ENCODE results near the gene PLAAT4.

DNA sequence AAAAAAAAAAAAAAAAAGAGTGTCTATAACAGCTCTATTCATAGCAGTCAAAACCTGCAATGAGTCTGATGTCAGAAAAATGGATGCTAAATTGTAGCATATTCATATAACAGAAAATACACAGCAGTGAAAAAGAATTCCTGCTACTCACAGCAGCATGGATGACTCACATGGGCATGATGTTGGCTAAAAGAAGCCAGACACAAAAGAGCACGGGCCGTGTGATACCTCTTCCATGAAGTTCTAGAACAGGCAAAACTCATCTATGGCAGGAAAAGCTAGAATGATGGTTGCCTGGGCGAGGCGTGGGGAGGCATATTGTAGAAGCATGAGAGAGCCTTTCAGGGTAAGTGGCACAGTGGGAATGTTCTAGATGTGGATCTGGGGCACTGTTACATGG lies 58.7 kb downstream of the PLAAT4 start:
- TF ChIP-seq EZH2 (IDR thresholded peaks at IDR 0.05; ENCODE audit: borderline replicate concordance, low read depth, low read length, severe bottlenecking) (no peak), POLR2A (IDR thresholded peaks at IDR 0.05; ENCODE audit: low read depth, low read length) (no peak), POLR2AphosphoS5 (IDR thresholded peaks at IDR 0.05; ENCODE audit: insufficient read depth, low read depth, low read length) (no peak), GATA2 (IDR thresholded peaks at IDR 0.05; ENCODE audit: insufficient read depth, insufficient read length, low read depth, low read length) (no peak), MYC (IDR thresholded peaks at IDR 0.05; ENCODE audit: low read depth, low read length) (no peak), FOS (IDR thresholded peaks at IDR 0.05; ENCODE audit: borderline replicate concordance, insufficient read depth, low read length) (no peak)
- TF ChIP-seq, protein P1, sequence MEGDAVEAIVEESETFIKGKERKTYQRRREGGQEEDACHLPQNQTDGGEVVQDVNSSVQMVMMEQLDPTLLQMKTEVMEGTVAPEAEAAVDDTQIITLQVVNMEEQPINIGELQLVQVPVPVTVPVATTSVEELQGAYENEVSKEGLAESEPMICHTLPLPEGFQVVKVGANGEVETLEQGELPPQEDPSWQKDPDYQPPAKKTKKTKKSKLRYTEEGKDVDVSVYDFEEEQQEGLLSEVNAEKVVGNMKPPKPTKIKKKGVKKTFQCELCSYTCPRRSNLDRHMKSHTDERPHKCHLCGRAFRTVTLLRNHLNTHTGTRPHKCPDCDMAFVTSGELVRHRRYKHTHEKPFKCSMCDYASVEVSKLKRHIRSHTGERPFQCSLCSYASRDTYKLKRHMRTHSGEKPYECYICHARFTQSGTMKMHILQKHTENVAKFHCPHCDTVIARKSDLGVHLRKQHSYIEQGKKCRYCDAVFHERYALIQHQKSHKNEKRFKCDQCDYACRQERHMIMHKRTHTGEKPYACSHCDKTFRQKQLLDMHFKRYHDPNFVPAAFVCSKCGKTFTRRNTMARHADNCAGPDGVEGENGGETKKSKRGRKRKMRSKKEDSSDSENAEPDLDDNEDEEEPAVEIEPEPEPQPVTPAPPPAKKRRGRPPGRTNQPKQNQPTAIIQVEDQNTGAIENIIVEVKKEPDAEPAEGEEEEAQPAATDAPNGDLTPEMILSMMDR (IDR thresholded peaks at IDR 0.05; ENCODE audit: extremely low read depth in 1 of 2, insufficient read depth in 1 of 2, low read depth in 1 of 2, low read length in 2 of 2): no peak
- TF ChIP-seq, protein P2, sequence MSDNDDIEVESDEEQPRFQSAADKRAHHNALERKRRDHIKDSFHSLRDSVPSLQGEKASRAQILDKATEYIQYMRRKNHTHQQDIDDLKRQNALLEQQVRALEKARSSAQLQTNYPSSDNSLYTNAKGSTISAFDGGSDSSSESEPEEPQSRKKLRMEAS (IDR thresholded peaks at IDR 0.05; ENCODE audit: insufficient read depth, insufficient read length): no peak
